Cerebellar nuclear complex (tissue), 1 donor: Measurements from ENCODE around the gene ST3GAL4.
A peak's percentile ranks its signal among the peaks of the same experiment; 100 is the strongest.
"Not testable (repeated sequence)": the region's sequence is repeated elsewhere in the genome, so short reads cannot be mapped to it uniquely, and the experiment has no call there.

ENCODE experiments used
- DNase-seq, 2 experiments: peaks; one replicate each; lab custom pipeline; 2025; lab: John Stamatoyannopoulos, UW

ST3GAL4 gene

GRCh38 chr11:126355324-126355925 is at the start of gene ST3GAL4:
ST3GAL4 (plus strand) TSS chr11:126355686; CDS start chr11:126406156, 50,470 bp downstream.
- DNase-seq, result peak in 1 of 2 experiments; percentile 9

- no peak for DNase-seq
These were observed 49.8 kb upstream of the ST3GAL4 start for GRCh38 chr11:126305699-126306098.

GRCh38 chr11:126307706-126308105 is 47.8 kb upstream of the ST3GAL4 start:
- no peak for DNase-seq

GRCh38 chr11:126308271-126308671 is 47.2 kb upstream of the ST3GAL4 start:
- no peak for DNase-seq

GRCh38 chr11:126308771-126309170 is 46.7 kb upstream of the ST3GAL4 start:
- not testable (repeated sequence) for DNase-seq

GRCh38 chr11:126310200-126310991 is 45.1 kb upstream of the ST3GAL4 start:
- DNase-seq, result peak in 1 of 2 experiments; percentile 33

- DNase-seq, result no peak
These were observed 44.5 kb upstream of the ST3GAL4 start for GRCh38 chr11:126310992-126311310.

GRCh38 chr11:126311401-126312291 is 43.8 kb upstream of the ST3GAL4 start:
- no peak for DNase-seq

- no peak for DNase-seq
These were observed 42.5 kb upstream of the ST3GAL4 start for GRCh38 chr11:126312961-126313360.

- DNase-seq, result no peak
These were observed 41.7 kb upstream of the ST3GAL4 start for GRCh38 chr11:126313826-126314225.

GRCh38 chr11:126317432-126317755 is 38.1 kb upstream of the ST3GAL4 start:
- DNase-seq, result no peak

GRCh38 chr11:126317756-126318573 is 37.5 kb upstream of the ST3GAL4 start:
- DNase-seq, result peak in 1 of 2 experiments; percentile 52

GRCh38 chr11:126318574-126319373 is 36.7 kb upstream of the ST3GAL4 start:
- DNase-seq, result no peak

- no peak for DNase-seq
These were observed 36.1 kb upstream of the ST3GAL4 start for GRCh38 chr11:126319374-126319740.

GRCh38 chr11:126322996-126323395 is 32.5 kb upstream of the ST3GAL4 start:
- DNase-seq, result no peak

- DNase-seq, result no peak
These were observed 28.0 kb upstream of the ST3GAL4 start for GRCh38 chr11:126327281-126328000.

GRCh38 chr11:126328001-126328390 is 27.5 kb upstream of the ST3GAL4 start:
- DNase-seq, result no peak

GRCh38 chr11:126328444-126328843 is 27.0 kb upstream of the ST3GAL4 start:
- no peak for DNase-seq

GRCh38 chr11:126328938-126329643 is 26.4 kb upstream of the ST3GAL4 start:
- no peak for DNase-seq
